Measurements from ENCODE around the gene ELP5.

The ELP5 gene

GRCh38 chr17:7280519-7281073 lies 28.6 kb downstream of the ELP5 start (continued):
- TF ChIP-seq SALL2 (tag by site-specific recombination; IDR thresholded peaks at IDR 0.05; ENCODE audit: borderline replicate concordance) = no peak
- peak; percentile 83; the same call in 1 of the 2 replicates for TF ChIP-seq TRIM28 (IDR thresholded peaks at IDR 0.05; ENCODE audit: borderline replicate concordance, low read length)
- no peak for TF ChIP-seq FEZF1 (tag by site-specific recombination; IDR thresholded peaks at IDR 0.05)
- TF ChIP-seq ZBTB1 (tag by site-specific recombination; IDR thresholded peaks at IDR 0.05) = no peak
- no peak for TF ChIP-seq ZNF621 (tag by site-specific recombination; IDR thresholded peaks at IDR 0.05)
- TF ChIP-seq ZNF704 (tag by site-specific recombination; IDR thresholded peaks at IDR 0.05) = no peak
- no peak for TF ChIP-seq PRDM6 (tag by site-specific recombination; IDR thresholded peaks at IDR 0.05)
- TF ChIP-seq ZNF148 (tag by site-specific recombination; IDR thresholded peaks at IDR 0.05; ENCODE audit: borderline replicate concordance) = no peak
- TF ChIP-seq ZNF184 (tag by site-specific recombination; IDR thresholded peaks at IDR 0.05) = no peak
- 0 out of 2 replicates have a peak, but pooled peaks have one; percentile 53 for TF ChIP-seq ZNF501 (tag by site-specific recombination; IDR thresholded peaks at IDR 0.05)
- no peak for TF ChIP-seq ZNF19 (tag by site-specific recombination; IDR thresholded peaks at IDR 0.05; ENCODE audit: low read depth)
- no peak for TF ChIP-seq ZFHX2 (tag by site-specific recombination; conservative IDR thresholded peaks at IDR 0.05)
- TF ChIP-seq ZNF488 (tag by site-specific recombination; IDR thresholded peaks at IDR 0.05) = no peak
- TF ChIP-seq ZNF2 (tag by site-specific recombination; IDR thresholded peaks at IDR 0.05) = 0 out of 2 replicates have a peak, but pooled peaks have one; percentile 45
- no peak for TF ChIP-seq ZSCAN16 (tag by site-specific recombination; IDR thresholded peaks at IDR 0.05)
- no peak; the same call in 1 of the 2 replicates for TF ChIP-seq PATZ1 (tag by site-specific recombination; IDR thresholded peaks at IDR 0.05)
- peak; percentile 90 for TF ChIP-seq ZBTB17 (tag by site-specific recombination; IDR thresholded peaks at IDR 0.05)
- no peak for TF ChIP-seq MZF1 (tag by site-specific recombination; IDR thresholded peaks at IDR 0.05; ENCODE audit: borderline replicate concordance)
- no peak for TF ChIP-seq ZNF623 (tag by site-specific recombination; IDR thresholded peaks at IDR 0.05)
- TF ChIP-seq ZNF335 (tag by site-specific recombination; conservative IDR thresholded peaks at IDR 0.05) = peak; percentile 94
- no peak for TF ChIP-seq ZNF626 (tag by site-specific recombination; IDR thresholded peaks at IDR 0.05)
- no peak for TF ChIP-seq ZNF404 (tag by site-specific recombination; IDR thresholded peaks at IDR 0.05)
- no peak for TF ChIP-seq ZNF777 (tag by site-specific recombination; IDR thresholded peaks at IDR 0.05; ENCODE audit: borderline replicate concordance)
- no peak for TF ChIP-seq ZNF560 (tag by site-specific recombination; IDR thresholded peaks at IDR 0.05; ENCODE audit: borderline replicate concordance)
- no peak for TF ChIP-seq ZNF76 (tag by site-specific recombination; IDR thresholded peaks at IDR 0.05; ENCODE audit: borderline replicate concordance, low read depth)
- TF ChIP-seq ZNF423 (tag by site-specific recombination; IDR thresholded peaks at IDR 0.05) = no peak
- TF ChIP-seq ZNF791 (tag by site-specific recombination; IDR thresholded peaks at IDR 0.05) = no peak
- TF ChIP-seq ZNF792 (tag by site-specific recombination; IDR thresholded peaks at IDR 0.05) = no peak
- TF ChIP-seq ZNF610 (tag by site-specific recombination; IDR thresholded peaks at IDR 0.05; ENCODE audit: borderline replicate concordance) = 0 out of 2 replicates have a peak, but pooled peaks have one; percentile 15
- no peak for TF ChIP-seq GLI2 (tag by site-specific recombination; IDR thresholded peaks at IDR 0.05; ENCODE audit: borderline replicate concordance, low read depth)
- peak; percentile 85 for TF ChIP-seq BCL11B (tag by site-specific recombination; IDR thresholded peaks at IDR 0.05; ENCODE audit: low read depth)
- TF ChIP-seq ZNF529 (tag by site-specific recombination; IDR thresholded peaks at IDR 0.05; ENCODE audit: insufficient replicate concordance) = no peak
- peak; percentile 9; the same call in 1 of the 2 replicates for TF ChIP-seq HOXC10 (CRISPR knock-in tag; IDR thresholded peaks at IDR 0.05)
- no peak for TF ChIP-seq WT1 (tag by site-specific recombination; IDR thresholded peaks at IDR 0.05)
